Prostate gland (tissue), 2 donors: Measurements from ENCODE around the gene NQO1. TPM values are rescaled to one million over a fixed set of nuclear protein-coding genes. Genes with fewer than 3 reads are reported as not detected.

ENCODE experiments used
- DNase-seq: peaks from one replicate; pipeline ENCODE4 v3.0.0-alpha.2; 2019; ENCODE audit warnings: low spot score
- H3K27ac ChIP-seq, 2 donors: fragments of 200-600 bp; sonication (generic); 2 replicates each; pipeline ENCODE4 v1.5.1; 2017 to 2019
- H3K27me3 ChIP-seq: fragments of 200-600 bp; sonication (generic); replicated peaks from 2 replicates; pipeline ENCODE4 v1.5.1; 2019; ENCODE audit not compliant: insufficient read depth
- H3K36me3 ChIP-seq, 2 donors: fragments of 200-600 bp; sonication (generic); 1 replicate in 1 of 2; 2 replicates in 1 of 2; pipeline versions ENCODE4 v1.5.1 to v1.8.1; 2017 to 2019
- H3K4me1 ChIP-seq: fragments of 200-600 bp; sonication (generic); replicated peaks from 2 replicates; pipeline ENCODE4 v1.5.1; 2019
- H3K4me3 ChIP-seq, 2 donors: fragments of 200-600 bp; sonication (generic); 2 replicates each; pipeline ENCODE4 v1.5.1; 2017 to 2019
- H3K9me3 ChIP-seq: fragments of 200-600 bp; sonication (generic); 2 replicates; pipeline ENCODE4 v1.5.1; 2017
- POLR2A ChIP-seq: fragments of 450-650 bp; IDR thresholded peaks from one replicate; pipeline ENCODE4 v1.6.1; 2016; ENCODE audit warnings: antibody characterized with exemption, mild to moderate bottlenecking
- POLR2AphosphoS5 ChIP-seq: sonication (generic); formaldehyde crosslinking; IDR thresholded peaks from one replicate; pipeline ENCODE4 v1.6.1; 2017; ENCODE audit warnings: antibody characterized with exemption
- WGBS: methylation state at CpG from one replicate; pipeline ENCODE4 v1.1.5; 2018; 5-methylcytosine and 5-hydroxymethylcytosine counted together
- intact Hi-C: fragments of 100-400 bp; cut with DNase I; formaldehyde crosslinking; loops from one replicate; pipeline ENCODE4 v1.14.2; 2022
- total RNA-seq, 2 donors: library from RNA; depleted of rRNA; stranded (reverse); fragments of >200 nt; gene quantifications; one replicate each; pipeline ENCODE4 v1.1.0, GENCODE V29; 2016
- TF ChIP-seq, protein P1 (sequence below), 4 experiments: fragments of 200-600 bp in 2 of 4; fragments of 450-650 bp in 2 of 4; sonication (generic) in 2 of 4; IDR thresholded peaks; 1 replicate in 3 of 4; 2 replicates in 1 of 4; pipeline ENCODE4 v1.5.1; 2016 to 2019; ENCODE audit warnings: antibody characterized with exemption in 4 of 4, mild to moderate bottlenecking in 2 of 4, moderate library complexity in 2 of 4

NQO1 gene
- total RNA-seq, 2 donors from 2014 or later = 25.2 to 43.9 TPM

DNA sequence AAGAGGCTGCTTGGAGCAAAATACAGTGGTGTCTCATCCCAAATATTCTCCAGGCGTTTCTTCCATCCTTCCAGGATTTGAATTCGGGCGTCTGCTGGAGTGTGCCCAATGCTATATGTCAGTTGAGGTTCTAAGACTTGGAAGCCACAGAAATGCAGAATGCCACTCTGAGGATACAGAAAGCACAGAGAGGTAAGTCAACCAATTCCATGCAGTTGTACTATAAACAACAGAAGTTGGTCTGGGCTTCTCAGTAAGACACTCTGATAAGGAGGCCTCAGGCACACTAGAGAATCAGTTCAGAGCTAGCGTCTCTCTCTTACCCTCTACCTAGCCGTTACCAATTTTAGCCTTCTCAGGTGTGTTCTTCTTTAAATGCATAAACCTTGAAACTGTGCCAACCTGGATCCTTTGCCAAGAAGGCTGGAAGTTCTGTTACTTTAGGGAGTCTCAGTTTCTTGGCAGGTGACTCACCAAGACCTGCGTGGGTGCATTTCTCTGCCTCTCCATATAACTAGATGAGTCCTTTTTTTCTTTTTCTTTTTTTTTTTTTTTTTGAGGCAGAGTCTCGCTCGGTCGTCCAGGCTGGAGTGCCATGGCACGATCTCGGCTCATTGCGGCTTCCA, 15.1 kb downstream of the NQO1 start:
- Histone ChIP-seq H3K36me3 (no peaks in the 10 kb centered on the region), H3K4me1 (peaks cover 7% of the 10 kb centered on the region), H3K27ac (peak overlapping the region in 1 of 2 donors; percentile 2), H3K9me3 (no peaks in the 10 kb centered on the region), H3K27me3 (no peaks in the 10 kb centered on the region), H3K4me3 (no peak overlapping the region)
- 31% methylated on average over 12 of the region's 12 CpGs for whole genome bisulfite sequencing
- intact Hi-C loops = no loop called here
- DNase-seq = peak; percentile 87
- TF ChIP-seq POLR2A (no peak), POLR2AphosphoS5 (peak; percentile 67)

DNA sequence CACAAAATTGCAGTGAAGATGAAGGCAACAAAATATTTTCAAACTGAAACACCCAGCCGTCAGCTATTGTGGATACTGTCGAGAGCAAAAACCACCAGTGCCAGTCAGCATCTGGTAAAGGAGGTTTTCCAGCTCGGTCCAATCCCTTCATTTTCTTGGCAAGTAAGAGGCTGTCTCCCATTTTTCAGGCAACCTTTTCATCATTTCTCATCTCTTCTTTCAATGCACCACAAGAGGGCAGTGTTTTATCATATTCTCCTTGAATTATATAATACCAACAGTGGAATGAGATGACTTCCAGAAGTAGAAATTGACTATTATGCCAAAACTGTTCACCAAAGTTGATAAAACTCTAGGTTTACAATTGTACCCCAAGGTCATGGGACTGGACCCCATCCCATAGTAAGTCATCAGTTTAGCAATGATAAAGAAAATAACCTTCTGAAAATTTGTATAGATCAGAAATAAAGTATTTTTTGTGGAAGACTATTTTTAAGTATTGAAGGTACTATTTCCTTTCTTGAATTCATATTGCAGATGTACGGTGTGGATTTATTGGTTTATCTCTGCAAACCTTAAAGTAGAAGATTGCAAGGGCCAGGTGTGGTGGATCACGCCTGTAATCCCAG, 16.8 kb downstream of the NQO1 start:
- peak; percentile 27 for DNase-seq
- intact Hi-C loops = loop anchor here (2.0 to 5.0 kb wide), 2 partner anchors 45 to 312 kb away; partner anchors contain the start of gene NOB1

DNA sequence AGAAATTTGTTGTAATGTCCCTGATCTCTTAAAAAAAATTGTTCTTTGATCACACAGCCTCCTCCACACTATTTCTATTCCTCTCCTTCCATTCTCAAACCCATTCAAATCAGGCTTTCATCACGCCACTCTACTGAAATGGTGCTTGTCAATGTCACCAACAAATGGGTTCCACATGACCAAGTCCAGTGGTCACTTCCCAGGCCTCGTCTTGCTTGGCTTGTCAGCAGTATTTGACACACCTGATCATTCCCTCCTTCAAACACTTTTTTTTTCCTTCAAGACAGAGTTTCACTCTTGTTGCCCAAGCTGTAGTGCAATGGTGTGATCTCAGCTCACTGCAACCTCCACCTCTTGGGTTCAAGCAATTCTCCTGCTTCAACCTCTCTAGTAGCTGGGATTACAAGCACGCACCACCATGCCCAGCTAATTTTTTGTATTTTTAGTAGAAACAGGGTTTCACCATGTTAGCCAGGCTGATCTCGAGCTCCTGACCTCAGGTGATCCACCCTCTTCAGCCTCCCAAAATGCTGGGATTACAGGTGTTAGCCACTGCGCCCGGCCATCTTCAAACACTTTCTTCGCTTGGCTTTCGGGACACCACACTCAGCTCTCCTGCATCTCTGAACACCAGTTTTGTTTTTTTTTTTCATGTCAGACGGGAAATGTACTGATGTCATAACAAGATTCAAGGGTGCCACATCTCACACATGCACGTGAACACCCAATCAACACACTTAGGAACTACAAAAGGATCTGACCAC, 18.3 kb downstream of the NQO1 start:
- Histone ChIP-seq H3K27ac (no peak overlapping the region), H3K4me1 (peaks cover 8% of the 10 kb centered on the region), H3K4me3 (no peak overlapping the region), H3K27me3 (no peaks in the 10 kb centered on the region), H3K9me3 (no peaks in the 10 kb centered on the region), H3K36me3 (no peaks in the 10 kb centered on the region)
- WGBS = 83% methylated on average over 10 of the region's 10 CpGs
- TF ChIP-seq POLR2AphosphoS5 (no peak), POLR2A (no peak)
- TF ChIP-seq, protein P1, sequence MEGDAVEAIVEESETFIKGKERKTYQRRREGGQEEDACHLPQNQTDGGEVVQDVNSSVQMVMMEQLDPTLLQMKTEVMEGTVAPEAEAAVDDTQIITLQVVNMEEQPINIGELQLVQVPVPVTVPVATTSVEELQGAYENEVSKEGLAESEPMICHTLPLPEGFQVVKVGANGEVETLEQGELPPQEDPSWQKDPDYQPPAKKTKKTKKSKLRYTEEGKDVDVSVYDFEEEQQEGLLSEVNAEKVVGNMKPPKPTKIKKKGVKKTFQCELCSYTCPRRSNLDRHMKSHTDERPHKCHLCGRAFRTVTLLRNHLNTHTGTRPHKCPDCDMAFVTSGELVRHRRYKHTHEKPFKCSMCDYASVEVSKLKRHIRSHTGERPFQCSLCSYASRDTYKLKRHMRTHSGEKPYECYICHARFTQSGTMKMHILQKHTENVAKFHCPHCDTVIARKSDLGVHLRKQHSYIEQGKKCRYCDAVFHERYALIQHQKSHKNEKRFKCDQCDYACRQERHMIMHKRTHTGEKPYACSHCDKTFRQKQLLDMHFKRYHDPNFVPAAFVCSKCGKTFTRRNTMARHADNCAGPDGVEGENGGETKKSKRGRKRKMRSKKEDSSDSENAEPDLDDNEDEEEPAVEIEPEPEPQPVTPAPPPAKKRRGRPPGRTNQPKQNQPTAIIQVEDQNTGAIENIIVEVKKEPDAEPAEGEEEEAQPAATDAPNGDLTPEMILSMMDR (IDR thresholded peaks at IDR 0.05) = no peak
- no peak for DNase-seq
- intact Hi-C loops = loop anchor here (2.0 to 5.0 kb wide), 2 partner anchors 47 to 311 kb away; partner anchors contain the start of gene NOB1

More for the DNA sequence above, 16.8 kb downstream of the NQO1 start:
- peaks cover 8% of the 10 kb centered on the region for H3K4me1 ChIP-seq
- peak overlapping the region in 1 of 2 donors; percentile 4 for H3K27ac ChIP-seq
- H3K4me3 ChIP-seq = no peak overlapping the region
- no peaks in the 10 kb centered on the region for H3K9me3 ChIP-seq
- 35% methylated on average over 5 of the region's 5 CpGs for WGBS
- peak; percentile 70 for TF ChIP-seq POLR2AphosphoS5
- TF ChIP-seq, protein P1 (IDR thresholded peaks at IDR 0.05) = peak; percentile 57 to 90 (median 82)
- no peak for TF ChIP-seq POLR2A
- no peaks in the 10 kb centered on the region for H3K36me3 ChIP-seq
- H3K27me3 ChIP-seq = no peaks in the 10 kb centered on the region

DNA sequence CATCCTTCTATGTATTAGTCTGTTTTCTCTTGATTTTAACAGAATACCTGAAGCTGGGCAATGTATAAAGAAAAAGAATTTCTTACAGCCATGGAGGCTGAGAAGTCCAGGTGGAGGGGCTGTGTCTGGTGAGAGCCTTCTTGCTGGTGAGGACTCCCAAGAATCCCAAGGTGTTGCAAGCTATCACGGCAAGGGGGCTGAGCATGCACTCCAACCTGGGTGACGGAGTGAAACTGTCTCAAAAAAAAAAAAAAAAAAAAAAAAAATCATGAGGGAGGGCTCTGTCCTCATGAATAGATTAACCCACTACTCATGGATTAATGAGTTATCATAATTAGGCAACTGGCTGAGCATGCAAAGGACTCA, 19.4 kb downstream of the NQO1 start:
- no peaks in the 10 kb centered on the region for H3K9me3 ChIP-seq
- H3K27me3 ChIP-seq = no peaks in the 10 kb centered on the region
- H3K27ac ChIP-seq = peak overlapping the region; percentile 24 to 58
- H3K36me3 ChIP-seq = no peaks in the 10 kb centered on the region
- intact Hi-C loops = loop anchor here (5.0 kb wide), 1 partner anchor 310 kb away; no protein-coding TSS in a partner anchor
- WGBS = 66% methylated on average over 2 of the region's 2 CpGs
- no peak for TF ChIP-seq POLR2A
- TF ChIP-seq, protein P1 (IDR thresholded peaks at IDR 0.05) = no peak
- no peak for TF ChIP-seq POLR2AphosphoS5
- DNase-seq = no peak
- peaks cover 8% of the 10 kb centered on the region for H3K4me1 ChIP-seq
- no peak overlapping the region for H3K4me3 ChIP-seq
